ENCODE results near the gene ARL5A.
A peak's percentile ranks its signal among the peaks of the same experiment; 100 is the strongest.

Gene ARL5A

GRCh38 chr2:151840216-151841046 lies 12.2 kb upstream of the ARL5A start:
- no peak for DNase-seq

- DNase-seq: no peak
These were observed 9.7 kb upstream of the ARL5A start for GRCh38 chr2:151837926-151838325.

- no peak for DNase-seq
These were observed 5.8 kb upstream of the ARL5A start for GRCh38 chr2:151833984-151834383.

- DNase-seq: no peak
These were observed 2.7 kb upstream of the ARL5A start for GRCh38 chr2:151830961-151831360.

GRCh38 chr2:151828890-151829324 lies 686 bp upstream of the ARL5A start:
- no peak for DNase-seq

- peak in 5 of 58 donors; percentile 8 to 42 (median 35) for DNase-seq
These were observed 568 bp downstream of the ARL5A start for GRCh38 chr2:151827564-151828142.

- DNase-seq: no peak
These were observed 1.5 kb downstream of the ARL5A start for GRCh38 chr2:151826737-151827157.

- DNase-seq: no peak
These were observed 3.3 kb downstream of the ARL5A start for GRCh38 chr2:151824886-151825285.

- DNase-seq: no peak
These were observed 4.6 kb downstream of the ARL5A start for GRCh38 chr2:151823651-151824050.

- DNase-seq: no peak
These were observed 8.3 kb downstream of the ARL5A start for GRCh38 chr2:151819920-151820319.

- no peak for DNase-seq
These were observed 10.3 kb downstream of the ARL5A start for GRCh38 chr2:151817929-151818328.

GRCh38 chr2:151816843-151817242 lies 11.4 kb downstream of the ARL5A start:
- DNase-seq: no peak

- no peak for DNase-seq
These were observed 12.3 kb downstream of the ARL5A start for GRCh38 chr2:151815821-151816489.

- DNase-seq: no peak
These were observed 17.7 kb downstream of the ARL5A start for GRCh38 chr2:151810489-151810888.

- DNase-seq: no peak
These were observed 19.2 kb downstream of the ARL5A start for GRCh38 chr2:151809073-151809383.

GRCh38 chr2:151808258-151809072 lies 19.8 kb downstream of the ARL5A start:
- peak in 1 of 58 donors; percentile 8 for DNase-seq

GRCh38 chr2:151805961-151806360 lies 22.3 kb downstream of the ARL5A start:
- DNase-seq: no peak

GRCh38 chr2:151805343-151805742 lies 22.9 kb downstream of the ARL5A start:
- no peak for DNase-seq

- no peak for DNase-seq
These were observed 24.4 kb downstream of the ARL5A start for GRCh38 chr2:151803811-151804210.

GRCh38 chr2:151802315-151802714 lies 25.9 kb downstream of the ARL5A start:
- DNase-seq: no peak

- no peak for DNase-seq
These were observed 28.3 kb downstream of the ARL5A start for GRCh38 chr2:151799886-151800292.

- no peak for DNase-seq
These were observed 31.4 kb downstream of the ARL5A start for GRCh38 chr2:151796774-151797173.

All from anterior cingulate cortex (tissue), 58 donors.